Pulmonary artery endothelial cell (primary cell): ENCODE results near the gene MVP. TPM values are rescaled to one million over a fixed set of nuclear protein-coding genes. Genes with fewer than 3 reads are reported as not detected.

ENCODE experiments used
- DNase-seq: peaks from one replicate; pipeline ENCODE4 v3.0.0-alpha.2; 2011; ENCODE audit warnings: low read depth, low spot score
- total RNA-seq: library from RNA; depleted of rRNA; stranded (reverse); fragments of >200 nt; gene quantifications from 2 replicates; pipeline ENCODE4 v1.2.3, GENCODE V29; 2014

MVP gene
- total RNA-seq, 1 donor from 2014 or later, result 433 TPM

- DNase-seq, result no peak
Observed at GRCh38 chr16:29804455-29805231, 15.6 kb upstream of the MVP start.

DNA sequence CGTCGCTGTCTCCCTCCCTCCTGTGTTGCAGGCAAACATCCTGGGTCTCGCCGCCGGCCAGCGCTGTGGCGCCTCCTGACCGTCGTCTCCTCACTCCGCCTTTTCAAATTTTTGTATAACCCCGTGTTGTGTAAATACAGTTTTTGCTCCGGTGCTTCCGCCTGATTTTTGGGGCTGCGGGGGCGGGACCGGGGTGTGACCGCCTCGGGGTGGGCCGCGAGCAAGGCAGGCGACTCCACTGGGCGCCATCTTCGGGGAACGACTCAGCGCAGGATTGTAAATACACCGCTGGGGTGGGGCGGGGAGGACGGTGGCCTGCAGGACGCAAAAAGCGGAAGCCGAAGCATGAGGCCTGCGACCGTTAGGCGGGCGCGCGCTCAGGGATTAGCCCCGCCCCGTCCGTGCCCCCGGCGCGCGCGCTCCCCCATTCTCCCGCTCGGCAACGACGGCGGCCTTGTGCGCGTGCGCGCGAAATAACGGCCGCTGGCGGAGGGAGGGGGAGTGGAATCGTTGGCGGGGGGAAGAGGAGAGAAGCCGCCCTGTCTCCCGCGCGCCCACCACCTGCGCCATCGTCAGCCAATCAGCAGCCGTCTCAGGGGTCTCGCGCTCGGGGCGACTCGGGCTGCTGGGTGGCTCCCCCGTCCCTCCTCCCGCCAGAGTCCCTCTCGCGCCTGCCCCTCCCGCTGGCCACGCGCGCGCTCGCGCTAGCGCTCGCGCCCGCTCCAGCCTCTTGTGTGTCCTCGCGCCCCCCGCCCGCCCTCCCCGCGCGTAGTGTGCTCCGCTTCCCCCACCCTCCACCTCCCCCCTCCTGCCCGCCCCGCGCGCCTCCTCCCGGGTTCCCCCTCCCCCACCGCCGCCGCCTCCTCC lies 14.8 kb upstream of the MVP start:
- peak; percentile 88 for DNase-seq

DNA sequence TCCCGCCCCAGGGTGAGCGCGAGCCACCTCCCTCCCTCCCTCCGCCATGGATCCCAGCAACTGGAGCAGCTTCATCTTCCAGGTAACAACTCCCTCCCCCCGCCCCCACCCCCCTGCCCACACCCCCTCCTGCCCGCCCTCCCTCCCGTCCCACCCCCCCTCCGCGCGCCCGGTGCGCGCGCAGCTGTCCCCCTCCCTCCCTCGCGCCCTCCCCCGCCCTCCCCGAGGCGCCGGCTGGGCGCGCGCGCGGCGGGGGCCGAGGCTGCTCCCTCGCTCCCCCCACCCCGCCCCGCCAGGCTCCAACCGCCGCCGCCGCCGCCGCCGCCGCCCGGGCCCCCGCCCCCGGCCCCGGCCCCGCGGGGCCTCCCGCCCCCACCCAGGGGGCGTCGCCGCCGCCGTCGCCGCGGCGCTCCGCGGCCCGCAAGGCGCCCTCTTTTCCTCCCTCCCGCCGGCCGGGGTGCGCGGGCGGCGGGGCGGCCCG lies 14.1 kb upstream of the MVP start, which contains the start of gene MAZ:
MAZ (plus strand) TSS at position 431 of the 481 bp plus-strand sequence. CDS start 173 bp downstream, outside the sequence.
- no peak for DNase-seq

DNA sequence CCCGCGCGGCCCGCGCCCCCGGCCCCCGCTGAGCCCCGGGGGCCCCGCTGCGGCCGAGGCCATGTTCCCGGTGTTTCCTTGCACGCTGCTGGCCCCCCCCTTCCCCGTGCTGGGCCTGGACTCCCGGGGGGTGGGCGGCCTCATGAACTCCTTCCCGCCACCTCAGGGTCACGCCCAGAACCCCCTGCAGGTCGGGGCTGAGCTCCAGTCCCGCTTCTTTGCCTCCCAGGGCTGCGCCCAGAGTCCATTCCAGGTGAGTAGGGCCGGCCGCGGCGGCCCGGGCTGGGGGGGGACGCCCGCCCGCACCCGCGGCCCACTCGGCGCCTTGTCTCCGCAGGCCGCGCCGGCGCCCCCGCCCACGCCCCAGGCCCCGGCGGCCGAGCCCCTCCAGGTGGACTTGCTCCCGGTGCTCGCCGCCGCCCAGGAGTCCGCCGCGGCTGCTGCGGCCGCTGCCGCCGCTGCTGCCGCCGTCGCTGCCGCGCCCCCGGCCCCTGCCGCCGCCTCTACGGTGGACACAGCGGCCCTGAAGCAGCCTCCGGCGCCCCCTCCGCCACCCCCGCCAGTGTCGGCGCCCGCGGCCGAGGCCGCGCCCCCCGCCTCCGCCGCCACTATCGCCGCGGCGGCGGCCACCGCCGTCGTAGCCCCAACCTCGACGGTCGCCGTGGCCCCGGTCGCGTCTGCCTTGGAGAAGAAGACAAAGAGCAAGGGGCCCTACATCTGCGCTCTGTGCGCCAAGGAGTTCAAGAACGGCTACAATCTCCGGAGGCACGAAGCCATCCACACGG lies 13.4 kb upstream of the MVP start:
- no peak for DNase-seq

- peak; percentile 71 for DNase-seq
Observed at GRCh38 chr16:29807426-29808218, 12.6 kb upstream of the MVP start.

DNA sequence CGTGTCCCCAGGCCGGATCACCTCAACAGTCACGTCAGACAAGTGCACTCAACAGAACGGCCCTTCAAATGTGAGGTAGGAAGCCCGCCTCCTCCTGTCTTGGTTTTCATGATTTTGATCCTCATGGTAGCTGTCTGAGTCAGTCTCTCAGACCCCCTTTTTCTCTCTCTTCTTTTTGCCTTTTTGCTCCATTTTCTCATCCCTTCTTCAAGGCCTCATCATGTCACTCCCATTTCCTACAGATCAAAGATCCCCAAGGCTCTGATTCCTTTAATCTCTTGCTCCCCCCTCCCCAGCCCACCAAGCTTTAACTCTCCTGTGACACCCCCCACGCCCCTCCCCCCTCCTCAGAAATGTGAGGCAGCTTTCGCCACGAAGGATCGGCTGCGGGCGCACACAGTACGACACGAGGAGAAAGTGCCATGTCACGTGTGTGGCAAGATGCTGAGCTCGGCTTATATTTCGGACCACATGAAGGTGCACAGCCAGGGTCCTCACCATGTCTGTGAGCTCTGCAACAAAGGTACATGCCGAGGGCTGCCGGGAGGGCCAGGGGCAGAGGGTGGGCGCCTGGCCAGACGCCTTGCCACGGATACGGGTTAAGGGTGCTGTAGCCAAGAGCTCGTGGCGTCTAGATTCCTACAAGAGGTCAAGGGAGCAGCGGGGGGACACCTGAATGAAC lies 11.9 kb upstream of the MVP start:
- DNase-seq, result no peak

DNA sequence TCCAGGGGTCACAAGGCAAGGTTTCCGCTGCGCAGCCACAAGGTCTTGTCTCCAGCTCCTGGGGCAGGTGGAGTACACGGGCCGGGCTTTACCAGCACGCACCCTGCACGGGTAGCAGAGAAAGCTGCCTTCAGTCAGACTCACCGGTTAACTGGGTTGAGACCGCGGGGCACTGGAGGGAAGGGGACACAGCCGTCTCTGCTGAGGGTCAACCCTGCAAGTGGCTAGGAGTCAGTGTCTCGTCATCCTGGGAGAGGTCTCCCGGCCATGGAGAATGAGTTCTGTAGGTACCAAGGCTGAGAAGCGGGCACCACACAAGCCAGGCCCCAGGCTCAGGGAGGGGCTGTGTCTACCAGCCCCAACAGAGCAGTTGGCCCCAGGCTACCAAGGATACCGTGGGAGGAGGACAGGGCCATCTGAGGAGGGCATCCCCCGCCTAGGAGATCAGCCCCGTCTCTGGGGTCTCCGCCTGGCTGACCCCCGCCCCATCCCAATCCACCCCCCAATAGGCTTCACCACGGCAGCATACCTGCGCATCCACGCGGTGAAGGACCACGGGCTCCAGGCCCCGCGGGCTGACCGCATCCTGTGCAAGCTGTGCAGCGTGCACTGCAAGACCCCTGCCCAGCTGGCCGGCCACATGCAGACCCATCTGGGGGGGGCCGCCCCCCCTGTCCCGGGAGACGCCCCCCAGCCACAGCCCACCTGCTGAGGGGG lies 11.1 kb upstream of the MVP start:
- no peak for DNase-seq

GRCh38 chr16:29809850-29810698 lies 10.2 kb upstream of the MVP start:
- DNase-seq, result no peak

- DNase-seq, result no peak
Observed at GRCh38 chr16:29810699-29811169, 9.5 kb upstream of the MVP start.

DNA sequence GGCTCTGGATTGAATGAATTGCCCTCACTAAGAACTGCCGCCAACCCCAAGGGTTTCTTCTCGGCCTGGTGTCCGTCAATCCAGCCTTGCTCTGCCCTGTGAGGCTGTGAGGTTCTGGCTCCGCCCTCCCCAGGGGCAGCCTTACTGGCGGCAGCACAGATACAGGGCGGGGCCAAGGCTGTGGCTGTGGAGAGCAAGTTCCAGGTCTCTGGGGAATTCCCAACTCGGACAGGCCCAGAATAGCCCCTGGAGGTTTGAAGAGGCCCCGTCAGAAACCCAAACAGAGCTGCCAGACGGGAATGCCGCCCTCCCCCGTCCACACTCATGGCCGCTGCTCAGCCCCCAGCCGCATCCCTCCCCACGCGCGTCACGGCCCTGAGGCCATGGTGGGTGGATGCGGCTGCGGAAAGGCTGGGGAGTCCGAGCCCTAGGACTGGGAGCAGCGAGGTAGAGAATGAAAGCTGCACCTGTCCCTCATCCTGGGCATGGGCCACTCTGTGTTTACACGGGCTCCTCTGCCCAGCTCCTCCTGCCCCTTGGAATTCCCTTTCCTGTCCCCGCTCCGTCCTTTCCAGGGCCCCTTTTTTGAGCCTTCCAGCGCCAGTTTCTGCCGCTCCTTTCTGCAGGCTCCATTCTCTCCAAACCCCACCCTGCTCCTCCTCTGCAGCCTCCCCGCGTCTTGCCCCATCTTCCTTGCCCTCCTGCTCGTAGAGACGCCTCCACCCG lies 8.9 kb upstream of the MVP start:
- peak; percentile 81 for DNase-seq

- DNase-seq, result no peak
Observed at GRCh38 chr16:29811896-29812665, 8.2 kb upstream of the MVP start, which contains the start of gene PRRT2. Gene PRRT2 (plus strand): TSS chr16:29812193. CDS start chr16:29813055, 862 bp downstream.

DNA sequence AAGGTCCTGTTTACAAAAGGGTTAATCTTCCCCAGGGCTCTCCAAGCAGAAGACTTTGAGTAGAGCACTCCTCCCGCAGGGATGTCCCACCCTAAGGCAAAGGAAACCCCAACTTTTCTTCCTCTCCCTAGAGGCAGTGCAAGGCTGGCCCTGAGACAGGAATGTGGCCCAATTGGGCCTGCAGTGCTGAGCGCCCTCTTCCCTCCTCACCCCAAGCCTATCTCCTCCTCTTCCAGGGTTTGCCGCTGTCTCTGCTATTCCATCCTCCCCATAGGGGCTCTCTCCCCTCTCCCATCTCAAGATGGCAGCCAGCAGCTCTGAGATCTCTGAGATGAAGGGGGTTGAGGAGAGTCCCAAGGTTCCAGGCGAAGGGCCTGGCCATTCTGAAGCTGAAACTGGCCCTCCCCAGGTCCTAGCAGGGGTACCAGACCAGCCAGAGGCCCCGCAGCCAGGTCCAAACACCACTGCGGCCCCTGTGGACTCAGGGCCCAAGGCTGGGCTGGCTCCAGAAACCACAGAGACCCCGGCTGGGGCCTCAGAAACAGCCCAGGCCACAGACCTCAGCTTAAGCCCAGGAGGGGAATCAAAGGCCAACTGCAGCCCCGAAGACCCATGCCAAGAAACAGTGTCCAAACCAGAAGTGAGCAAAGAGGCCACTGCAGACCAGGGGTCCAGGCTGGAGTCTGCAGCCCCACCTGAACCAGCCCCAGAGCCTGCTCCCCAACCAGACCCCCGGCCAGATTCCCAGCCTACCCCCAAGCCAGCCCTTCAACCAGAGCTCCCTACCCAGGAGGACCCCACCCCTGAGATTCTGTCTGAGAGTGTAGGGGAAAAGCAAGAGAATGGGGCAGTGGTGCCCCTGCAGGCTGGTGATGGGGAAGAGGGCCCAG lies 7.3 kb upstream of the MVP start:
- DNase-seq, result no peak

DNA sequence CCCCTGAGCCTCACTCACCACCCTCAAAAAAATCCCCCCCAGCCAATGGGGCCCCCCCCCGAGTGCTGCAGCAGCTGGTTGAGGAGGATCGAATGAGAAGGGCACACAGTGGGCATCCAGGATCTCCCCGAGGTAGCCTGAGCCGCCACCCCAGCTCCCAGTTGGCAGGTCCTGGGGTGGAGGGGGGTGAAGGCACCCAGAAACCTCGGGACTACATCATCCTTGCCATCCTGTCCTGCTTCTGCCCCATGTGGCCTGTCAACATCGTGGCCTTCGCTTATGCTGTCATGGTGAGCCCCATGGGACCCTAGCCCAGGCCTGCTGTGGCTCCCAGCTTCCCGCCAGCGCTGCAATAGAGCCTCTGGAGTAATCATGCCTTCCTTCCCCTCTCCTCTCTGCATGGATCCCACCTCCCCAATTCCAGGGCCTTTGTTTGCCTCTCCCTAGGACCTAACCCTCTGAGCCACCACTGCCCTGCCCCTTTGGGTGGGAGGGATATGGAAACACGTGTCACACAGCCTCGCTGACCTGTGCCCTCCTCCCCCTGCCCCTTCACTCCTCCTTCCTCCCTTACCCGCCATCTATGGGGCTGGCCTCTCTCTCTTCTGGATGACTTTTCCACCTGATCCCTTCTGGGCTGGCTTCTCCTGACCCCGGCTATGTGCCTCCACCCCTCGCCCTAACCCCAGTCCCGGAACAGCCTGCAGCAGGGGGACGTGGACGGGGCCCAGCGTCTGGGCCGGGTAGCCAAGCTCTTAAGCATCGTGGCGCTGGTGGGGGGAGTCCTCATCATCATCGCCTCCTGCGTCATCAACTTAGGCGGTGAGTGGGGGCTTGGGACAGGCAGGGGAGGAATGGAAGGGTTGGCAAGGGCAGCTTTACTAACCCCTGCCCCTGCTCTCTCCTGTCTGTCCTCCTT lies 6.4 kb upstream of the MVP start:
- DNase-seq, result no peak

GRCh38 chr16:29814592-29814991 lies 5.7 kb upstream of the MVP start:
- no peak for DNase-seq
